Midbrain (tissue), 1 donor: ENCODE data around the gene ADGRF3.
A peak's percentile ranks its signal among the peaks of the same experiment; 100 is the strongest.
"Not testable (repeated sequence)": the region's sequence is repeated elsewhere in the genome, so short reads cannot be mapped to it uniquely, and the experiment has no call there.

Source experiments
- DNase-seq: peaks from one replicate; lab custom pipeline; 2025; lab: John Stamatoyannopoulos, UW

Gene ADGRF3

DNA sequence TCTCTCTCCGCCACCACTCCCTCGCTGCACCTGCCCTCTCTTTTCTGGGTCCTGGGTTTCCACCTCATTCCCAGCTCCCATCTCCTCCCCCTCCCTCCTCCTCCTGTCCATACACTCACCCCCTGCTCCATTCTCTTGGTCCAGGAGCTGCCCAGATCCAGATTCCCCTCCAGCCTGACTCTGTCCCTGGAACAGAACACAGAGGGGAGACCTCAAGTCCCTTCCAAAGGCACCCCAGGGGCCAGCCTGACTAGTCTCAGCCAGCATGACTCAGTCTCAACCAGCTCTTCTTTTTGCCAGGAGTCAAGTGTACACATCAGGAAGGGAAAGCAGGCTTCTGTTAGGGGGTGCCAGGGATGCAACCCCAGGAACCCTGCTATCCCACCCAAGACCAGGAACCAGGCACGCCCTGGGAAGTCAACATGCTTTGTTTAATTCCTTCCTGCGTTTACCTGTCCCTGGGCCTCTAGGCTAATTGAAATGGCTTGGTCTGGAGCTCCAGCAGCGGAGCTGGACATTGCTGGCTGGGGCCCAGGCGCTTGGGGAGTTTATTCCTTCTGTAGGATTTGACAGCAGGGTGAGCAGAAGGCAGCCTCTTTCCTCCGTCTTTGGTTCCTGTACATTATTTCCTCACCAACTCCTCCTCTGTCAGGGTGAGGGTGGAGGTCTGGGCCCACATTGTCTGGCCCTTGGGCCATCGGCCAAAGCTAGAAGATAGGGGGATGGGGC, 29.0 kb downstream of the ADGRF3 start:
- no peak for DNase-seq

DNA sequence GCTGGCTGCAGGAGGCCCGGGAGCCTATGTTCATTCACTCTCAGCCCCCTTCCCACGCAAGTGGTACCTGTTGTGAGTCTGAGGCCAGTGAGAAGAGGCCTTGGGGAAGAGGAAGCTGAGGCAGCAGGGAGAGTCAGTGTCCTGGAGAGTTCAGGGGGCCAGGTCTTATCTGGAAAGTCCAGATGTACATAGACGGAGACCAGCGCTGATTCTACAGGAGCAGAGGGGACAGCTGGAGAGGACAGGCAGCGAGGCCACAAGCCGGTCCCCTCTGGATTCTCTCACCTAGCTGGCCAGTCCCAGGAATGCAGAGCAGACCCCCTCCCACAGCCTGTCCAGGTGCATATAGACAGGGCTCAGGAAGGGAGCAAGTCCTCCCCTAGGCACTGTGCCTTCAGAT, 29.7 kb downstream of the ADGRF3 start:
- no peak for DNase-seq

DNA sequence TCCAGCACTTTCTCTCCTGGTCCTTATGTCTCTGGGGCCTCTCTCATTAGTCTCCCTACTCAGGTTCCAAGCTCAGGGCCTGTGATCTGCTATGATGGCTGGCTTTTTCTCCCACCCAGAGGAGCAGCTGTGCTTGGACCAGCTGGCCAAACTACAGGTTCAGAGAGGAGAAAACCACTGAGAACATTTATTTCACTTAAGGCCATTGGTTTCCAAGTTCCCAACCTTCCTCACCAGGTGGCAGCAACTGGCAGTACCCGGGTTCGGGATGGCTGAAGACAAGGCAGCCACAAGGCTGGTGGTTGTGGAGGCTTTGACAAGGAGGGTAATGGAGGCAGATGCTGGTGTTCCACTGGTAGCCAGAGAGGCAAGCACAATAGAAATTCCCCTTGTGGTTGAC, 30.5 kb downstream of the ADGRF3 start:
- no peak for DNase-seq

DNA sequence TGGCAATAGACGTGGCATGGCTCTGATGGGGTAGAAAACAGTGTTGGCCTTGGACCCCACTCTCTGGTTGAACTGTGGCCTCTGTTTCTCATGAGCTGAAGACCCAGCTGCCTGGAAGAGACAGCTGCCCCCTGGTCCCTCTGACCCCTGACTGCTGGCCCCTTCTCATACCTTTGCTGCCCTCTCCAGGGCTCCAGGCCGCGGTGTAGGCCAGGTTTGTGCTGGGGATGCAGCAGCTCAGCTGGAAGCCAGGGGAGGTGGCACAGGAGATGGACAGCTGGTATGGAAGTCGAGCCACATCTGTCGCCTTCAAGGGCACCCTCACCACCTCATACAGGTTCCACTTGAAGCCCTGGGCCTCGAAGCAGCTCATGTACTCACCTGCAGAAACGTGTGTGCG, 32.3 kb downstream of the ADGRF3 start:
- no peak for DNase-seq

DNA sequence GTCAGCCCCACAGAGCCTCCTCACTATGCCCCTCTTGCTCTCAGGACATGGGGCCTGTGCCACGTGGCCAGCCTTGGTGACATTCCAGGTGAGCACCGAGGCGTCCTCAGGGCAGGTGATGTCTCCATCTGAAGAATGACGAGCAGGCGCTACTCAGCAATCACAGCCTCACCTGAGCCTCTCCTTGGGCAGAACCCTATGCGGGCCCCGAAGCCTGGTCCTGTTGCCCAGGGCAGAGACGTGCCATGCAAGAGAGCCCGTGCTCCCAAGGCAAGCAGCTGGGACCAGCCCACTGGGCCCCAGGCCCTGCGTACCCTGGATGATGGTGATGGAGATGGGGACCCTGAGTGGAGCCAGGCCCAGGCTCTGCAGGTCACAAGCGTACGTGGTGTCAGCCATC, 33.1 kb downstream of the ADGRF3 start:
- DNase-seq, result no peak

DNA sequence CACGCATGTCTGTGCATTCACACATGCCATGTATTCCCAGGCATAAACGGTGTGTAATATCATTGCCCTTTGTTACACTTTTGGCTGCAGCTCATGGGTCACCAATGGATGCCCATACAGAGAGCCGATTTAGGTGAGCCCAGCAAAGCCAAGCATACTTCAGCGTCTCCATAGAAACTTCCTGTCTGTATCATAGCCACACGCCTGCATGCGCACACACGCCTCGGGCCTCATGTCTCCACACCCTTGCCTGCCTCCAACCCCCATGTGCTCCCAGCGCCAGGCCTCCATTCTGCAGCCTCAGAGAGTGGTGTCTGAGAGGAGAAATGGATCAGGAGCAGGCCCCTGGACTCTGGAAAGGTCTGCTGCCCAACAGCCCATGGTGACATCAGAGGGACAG, 34.1 kb downstream of the ADGRF3 start:
- DNase-seq, result no peak

DNA sequence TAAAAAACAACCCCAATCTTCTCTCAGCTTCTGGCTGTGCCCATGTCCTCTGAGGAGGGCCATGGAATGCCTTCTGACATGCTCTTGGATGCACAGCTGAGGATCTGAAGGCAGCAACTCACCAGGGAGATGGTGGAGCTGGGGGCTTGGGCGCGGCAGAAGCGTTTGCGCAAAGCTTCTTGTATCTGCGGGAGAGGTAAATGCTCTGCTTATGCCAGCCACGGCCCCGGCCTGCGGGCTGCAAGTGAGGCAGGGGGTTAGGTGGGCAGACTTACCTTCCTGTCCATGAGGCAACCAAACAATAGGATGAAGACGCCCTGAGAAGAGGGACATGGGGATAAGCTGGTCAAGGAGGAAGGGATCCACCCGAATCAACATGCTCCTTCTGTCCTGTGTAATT, 36.7 kb downstream of the ADGRF3 start:
- DNase-seq, result no peak

DNA sequence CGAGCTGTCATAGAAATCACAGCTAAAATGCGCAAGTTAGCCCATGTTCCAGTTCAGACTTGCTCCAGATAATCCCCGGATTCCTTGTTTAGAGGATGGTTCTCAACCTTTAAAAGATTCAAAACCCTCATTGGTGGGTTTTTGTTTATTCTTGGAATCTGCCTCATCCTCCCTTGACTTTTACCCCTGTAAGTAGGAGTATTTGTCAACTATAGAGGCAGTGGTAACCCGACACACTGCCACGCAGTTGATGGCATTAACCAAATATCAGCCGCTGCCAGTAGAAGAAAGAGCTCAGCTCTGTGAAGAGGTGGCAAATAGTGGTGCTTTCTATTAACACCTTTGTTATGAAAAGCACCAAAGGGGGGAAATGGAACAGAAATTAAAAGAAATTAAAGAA, 41.0 kb downstream of the ADGRF3 start:
- DNase-seq, result no peak

DNA sequence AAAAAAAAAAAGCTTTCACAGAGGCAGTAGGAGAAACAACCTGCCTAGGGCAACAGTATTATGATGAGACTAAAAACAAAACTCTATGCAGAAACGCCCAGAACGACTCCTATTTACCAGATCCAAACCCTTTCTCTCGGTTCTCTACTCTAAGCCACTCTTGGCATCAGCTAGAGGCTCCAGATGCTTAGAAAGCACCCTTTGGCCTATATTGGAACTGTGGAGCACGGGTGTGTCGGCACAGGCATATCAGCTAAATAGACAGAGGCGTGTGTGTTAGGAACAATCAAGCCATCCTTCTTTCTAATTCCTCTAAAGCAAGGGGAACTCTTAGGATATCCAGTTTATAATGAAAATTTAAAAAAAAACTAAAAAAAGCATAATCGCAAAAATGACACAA, 41.5 kb downstream of the ADGRF3 start:
- DNase-seq, result not testable (repeated sequence)

DNA sequence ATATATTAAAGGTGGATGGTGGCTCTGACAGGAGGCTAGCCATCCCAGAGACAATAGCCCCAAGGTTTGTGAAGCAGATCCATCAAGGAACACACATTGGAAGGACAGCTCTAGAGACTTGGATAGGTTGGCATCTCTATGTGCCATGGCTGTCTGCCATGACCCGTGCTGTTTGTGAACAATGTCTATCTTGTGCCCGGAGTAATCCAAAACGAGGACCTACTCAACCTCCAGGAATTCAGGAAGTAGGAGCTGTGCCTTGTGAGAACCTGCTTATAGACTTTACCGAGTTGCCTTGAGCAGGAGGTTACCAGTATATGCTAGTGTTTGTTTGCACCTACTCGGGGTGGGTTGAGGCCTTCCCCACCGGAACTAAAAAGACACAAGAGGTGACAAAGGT, 43.7 kb downstream of the ADGRF3 start:
- no peak for DNase-seq

DNA sequence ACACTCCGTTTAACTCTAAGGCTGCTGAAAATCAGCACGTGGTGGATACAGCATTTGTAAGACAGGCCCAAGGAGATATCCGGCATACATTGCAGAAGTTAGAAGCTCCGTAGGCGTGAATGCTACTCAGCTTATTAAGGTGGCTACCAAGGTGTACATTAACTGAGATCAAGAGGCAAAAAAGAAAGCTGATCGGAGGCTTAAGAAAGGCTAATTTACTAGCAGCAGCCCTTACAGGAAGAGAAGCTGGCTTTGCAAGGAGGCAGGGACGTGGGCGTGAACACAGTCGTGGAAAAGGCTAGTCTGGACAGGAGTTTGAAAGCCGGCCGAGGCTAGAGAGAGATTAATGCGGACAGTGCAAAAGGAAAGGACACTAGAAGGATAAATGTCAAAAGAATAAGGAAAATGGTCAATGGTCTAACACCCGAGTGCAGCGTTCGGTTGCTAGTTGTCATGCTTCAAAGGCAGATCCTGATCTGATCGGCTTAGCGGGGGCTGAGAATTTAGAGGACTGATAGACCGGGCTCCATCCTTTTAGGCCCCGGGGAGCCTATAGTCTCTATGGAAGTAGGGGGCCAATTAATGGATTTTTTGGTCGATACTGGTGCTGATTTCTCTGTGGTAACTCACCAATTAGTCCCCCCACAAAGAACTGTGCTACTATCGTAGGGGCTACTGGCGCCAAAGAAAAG, 46.2 kb downstream of the ADGRF3 start:
- DNase-seq, result no peak

DNA sequence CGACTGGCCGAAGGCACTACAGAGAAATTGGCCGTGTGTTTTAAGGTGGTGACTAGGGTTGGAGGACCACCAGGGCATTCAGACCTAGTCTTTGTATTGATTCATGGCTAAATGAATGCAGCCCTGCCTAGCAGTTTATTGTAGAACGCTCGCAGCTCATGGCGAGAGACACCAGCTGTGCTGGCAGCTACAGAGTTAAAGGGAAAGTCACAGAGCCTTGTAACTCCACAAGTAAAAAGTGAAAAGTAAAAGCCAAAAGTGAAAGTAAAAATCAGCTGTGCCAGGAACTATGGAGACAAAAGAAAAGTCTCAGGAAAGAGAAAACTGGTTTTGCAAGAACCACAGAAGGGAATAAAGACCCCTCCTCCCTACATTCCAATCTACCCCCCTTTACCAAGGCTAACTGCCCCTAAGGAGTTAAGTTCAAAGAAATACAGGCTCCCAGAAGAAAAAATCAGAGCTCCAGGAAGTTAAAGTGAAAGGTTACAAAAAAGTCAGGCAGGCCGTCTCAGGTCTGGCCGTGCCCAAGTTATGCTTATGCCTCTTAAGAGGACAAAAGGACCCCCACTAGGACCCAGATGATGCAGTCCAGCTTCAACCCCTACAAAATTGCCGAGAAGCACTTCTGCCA, 47.0 kb downstream of the ADGRF3 start:
- DNase-seq, result peak; percentile 14

DNA sequence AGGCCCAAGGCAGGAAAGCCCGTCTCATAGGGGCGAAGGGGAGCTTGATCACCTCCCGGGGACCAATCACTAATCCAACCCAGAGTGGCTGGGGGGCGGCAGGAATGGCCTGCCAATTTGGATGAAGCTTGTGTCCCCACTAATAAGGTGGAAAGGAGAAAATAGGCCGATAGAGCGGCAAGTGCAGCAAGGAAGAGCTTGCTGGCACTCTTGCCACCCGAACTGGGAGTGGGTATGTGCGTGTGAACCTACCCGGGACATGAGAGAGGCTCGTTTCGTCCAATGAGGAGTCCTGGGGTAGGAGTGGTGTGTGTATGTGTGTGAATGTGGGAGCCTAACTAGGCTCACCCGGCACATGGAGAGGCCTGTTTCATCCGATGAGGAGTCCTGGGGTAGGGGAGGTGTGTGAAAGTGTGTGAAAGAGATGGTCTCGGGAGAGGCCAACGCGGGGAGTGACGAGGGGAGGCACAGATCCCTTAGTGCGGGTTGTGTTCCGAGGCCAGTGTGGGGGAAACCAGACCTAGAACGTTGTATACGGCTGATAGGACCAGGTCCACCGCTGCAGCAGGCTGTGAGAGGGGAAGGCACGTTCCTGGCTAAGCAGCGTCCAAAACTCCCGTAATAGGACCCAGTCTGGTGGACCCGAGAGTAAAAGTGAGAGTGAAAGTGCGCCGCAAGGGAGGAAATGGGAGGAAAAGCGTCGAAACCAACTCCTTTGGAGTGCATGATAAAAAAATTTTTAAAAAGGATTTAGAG, 47.8 kb downstream of the ADGRF3 start:
- peak; percentile 31 for DNase-seq

DNA sequence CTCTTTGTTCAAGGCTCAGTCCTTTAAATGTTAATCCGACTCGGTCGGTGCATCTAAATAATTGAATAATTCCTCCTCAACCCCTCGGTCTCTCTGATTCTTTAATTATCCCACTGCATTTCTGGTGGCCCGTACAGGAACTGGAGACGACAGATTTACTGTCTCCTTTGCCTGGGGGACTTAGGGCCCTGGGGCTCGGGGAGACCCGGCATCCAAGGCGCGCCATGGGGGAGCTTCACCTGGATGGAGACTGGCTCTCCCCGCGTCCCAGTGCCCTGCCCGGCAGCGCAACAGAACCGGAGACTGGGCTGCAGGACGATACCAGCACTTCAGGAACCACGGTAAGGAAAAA, 48.3 kb downstream of the ADGRF3 start:
- no peak for DNase-seq

DNA sequence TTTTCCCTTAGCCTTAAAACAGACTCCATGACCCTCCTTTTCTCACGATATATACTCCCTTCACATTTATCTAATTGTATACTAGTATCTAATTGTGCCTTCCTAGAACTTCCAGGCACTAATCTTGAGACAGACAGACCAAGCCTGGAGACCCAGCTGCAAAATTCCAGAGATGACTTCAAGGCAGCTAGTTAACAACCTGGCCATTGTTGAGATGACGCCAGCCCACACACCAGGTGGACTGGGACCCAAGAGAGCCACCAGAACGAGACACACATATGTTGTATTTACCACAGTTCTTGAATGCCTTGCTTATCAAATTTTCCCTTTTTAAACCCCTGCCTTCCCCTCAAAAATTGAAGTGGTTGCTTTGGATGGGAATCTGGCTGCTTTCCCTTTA, 49.5 kb downstream of the ADGRF3 start:
- no peak for DNase-seq

DNA sequence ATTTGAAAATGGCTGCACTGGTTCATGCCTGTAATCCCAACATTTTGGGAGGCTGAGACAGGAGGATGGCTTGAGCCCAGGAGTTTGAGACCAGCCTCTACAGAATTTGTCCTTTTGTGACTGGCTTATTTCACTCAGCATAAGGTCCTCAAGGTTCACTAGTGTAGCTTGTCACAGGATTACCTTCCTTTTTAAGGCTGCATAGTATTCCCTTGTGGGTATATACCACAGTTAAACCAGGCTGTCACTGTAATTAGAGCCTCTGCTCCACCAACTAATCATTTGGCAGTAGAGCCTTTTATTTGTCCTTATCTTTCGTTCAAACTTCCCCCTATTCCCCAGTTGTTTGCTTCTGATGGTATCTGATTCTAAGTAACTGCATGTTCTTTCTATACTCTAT, 51.1 kb downstream of the ADGRF3 start:
- DNase-seq, result no peak

DNA sequence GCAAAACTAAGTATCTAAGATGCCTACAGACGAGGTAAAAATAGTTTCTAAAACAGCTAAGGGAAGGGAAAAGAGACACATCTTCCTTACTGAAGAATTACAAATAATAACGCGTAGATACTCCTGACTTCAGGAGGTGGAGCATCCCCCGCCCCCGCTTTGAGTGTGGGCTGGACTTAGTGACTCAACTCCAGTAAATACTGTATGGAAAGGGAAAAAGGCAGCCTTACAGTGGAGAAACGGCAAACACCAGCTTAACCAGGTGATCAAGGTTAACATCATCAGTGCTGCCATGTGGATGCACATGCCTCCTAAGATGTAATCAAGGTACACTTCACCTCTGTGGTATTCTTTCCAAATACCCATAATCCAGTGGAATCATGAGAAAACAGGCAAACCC, 53.9 kb downstream of the ADGRF3 start:
- DNase-seq, result no peak

DNA sequence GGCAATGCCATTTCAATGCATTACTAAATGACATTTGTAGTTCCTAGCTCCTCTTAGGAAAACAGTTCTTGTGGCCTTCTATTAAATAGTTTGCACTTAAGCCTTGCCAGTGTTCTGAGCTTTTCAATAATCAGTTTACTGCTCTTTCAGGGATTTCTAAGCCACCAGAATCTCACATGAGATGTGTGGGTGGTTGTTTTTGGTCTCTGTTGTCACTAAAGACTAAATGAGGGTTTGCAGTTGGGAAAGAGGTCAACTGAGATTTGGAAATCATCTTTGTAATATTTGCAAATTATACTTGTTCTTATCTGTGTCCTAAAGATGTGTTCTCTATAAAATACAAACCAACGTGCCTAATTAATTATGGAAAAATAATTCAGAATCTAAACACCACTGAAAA, 56.6 kb downstream of the ADGRF3 start:
- DNase-seq, result no peak

DNA sequence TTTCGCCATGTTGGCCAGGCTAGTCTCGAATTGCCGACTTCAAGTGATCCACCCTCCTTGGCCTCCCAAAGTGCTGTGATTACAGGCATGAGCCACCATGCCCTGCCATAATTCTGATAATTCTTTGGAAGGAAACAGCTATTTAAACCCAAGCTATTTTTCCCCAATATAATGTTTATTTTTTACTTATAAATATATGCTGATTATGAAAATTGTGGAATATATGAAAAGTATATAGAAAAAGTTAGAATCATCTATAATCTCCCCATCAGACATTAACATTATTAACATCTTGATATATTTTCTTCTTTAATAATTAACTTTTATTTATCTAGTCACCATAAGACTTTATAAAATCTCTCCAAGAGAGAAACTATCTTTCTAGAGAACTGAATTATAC, 60.7 kb downstream of the ADGRF3 start:
- DNase-seq, result no peak

DNA sequence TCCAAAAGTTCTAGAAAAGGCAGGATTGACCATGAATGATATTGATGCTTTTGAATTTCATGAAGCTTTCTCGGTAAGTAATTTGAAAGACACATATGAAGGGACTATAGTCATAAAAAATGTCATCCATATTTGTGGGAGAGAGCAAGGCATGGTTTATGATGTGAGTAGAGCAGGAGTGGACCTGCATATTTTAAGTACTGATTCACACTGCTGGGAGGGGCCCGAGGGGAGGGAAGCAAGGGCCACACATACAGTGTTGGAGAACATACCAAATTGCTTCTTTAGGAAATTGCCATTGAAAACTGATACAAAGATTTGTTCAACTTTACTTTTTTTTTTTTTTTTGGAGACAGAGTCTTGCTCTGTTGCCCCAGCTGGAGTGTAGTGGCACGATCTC, 62.5 kb downstream of the ADGRF3 start:
- DNase-seq, result no peak

DNA sequence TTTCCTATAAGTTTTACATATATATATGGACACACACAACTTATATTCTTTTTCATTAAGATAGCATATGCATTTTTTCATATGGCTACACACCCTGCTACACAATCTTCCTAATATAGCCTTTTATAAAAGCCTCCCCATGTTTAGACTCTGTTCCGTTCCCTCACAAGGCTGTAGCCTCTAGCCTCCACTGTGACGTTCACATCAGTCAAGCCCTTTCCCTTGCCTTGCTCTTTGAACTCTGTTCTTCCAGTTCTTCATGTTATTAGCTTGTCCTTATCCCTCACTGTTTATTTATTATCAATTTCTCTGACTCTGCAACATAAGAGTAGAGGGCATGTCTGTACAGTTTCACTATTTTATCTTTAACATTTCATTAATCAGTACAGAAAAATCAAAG, 63.0 kb downstream of the ADGRF3 start:
- no peak for DNase-seq

DNA sequence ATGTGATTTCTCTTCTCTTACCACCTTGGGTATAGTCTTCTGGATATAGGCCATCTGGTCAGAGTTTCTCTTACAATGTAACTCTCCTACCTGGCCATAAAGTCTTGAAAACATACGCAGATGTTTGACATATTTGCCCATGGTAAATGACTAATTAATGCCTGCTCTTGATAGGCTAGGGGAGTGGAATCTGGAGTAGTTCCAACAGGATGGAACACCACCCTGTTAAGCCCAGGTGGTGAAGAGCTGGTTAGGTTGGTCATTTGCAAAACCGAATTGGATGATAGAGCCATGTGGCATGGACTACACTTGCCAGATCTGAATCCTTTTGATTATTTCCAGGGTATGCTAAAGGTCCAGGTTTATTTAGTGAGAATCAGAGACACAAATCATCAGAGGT, 65.4 kb downstream of the ADGRF3 start:
- no peak for DNase-seq

DNA sequence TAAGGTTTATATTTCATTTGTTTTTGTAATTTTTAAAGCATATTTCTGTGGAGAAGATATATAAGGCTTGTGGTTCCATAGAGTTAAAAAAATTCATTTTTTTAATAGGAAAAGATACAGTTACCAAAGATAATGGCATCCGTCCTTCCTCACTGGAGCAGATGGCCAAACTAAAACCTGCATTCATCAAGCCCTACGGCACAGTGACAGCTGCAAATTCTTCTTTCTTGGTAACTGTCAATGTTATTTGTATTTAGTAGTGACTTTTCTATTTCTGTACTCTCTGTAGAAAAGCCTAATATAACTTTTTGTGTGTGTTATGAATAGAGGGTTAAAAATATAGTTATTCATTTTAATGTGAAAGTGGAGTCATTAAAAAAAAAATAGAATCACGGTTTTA, 66.7 kb downstream of the ADGRF3 start:
- no peak for DNase-seq
